GM20000 (cell line): ENCODE data around the gene MAST2.

Experiments
- DNase-seq: peaks from one replicate; pipeline ENCODE4 v3.0.0; 2012; ENCODE audit warnings: low spot score
- TF ChIP-seq, protein P1 (sequence below): IDR thresholded peaks from 2 replicates; pipeline ENCODE4 v1.5.1; 2012; ENCODE audit warnings: mild to moderate bottlenecking, control low read depth; ENCODE audit errors: extremely low read depth, missing control alignments

The MAST2 gene

DNA sequence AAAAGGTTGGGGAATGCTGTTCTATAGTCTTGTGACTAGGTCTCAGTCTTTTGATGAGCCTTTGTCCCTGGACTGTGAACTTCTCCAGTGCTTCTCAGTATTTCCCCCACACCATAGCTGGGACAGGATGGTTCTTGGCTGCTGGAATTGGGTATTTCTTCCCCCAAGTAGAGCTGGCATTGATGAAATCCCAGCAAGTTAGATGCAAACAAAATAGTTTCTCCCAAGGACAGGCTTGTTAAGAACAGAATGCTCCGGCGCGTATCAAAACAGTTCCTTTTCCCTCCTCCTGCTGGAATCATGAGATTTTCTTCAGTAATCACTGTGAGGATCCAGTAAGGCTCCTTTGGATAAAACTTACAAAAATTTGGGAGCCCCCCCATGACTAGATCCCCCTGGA is 166.5 kb downstream of the MAST2 start:
- TF ChIP-seq, protein P1, sequence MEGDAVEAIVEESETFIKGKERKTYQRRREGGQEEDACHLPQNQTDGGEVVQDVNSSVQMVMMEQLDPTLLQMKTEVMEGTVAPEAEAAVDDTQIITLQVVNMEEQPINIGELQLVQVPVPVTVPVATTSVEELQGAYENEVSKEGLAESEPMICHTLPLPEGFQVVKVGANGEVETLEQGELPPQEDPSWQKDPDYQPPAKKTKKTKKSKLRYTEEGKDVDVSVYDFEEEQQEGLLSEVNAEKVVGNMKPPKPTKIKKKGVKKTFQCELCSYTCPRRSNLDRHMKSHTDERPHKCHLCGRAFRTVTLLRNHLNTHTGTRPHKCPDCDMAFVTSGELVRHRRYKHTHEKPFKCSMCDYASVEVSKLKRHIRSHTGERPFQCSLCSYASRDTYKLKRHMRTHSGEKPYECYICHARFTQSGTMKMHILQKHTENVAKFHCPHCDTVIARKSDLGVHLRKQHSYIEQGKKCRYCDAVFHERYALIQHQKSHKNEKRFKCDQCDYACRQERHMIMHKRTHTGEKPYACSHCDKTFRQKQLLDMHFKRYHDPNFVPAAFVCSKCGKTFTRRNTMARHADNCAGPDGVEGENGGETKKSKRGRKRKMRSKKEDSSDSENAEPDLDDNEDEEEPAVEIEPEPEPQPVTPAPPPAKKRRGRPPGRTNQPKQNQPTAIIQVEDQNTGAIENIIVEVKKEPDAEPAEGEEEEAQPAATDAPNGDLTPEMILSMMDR, result no peak

DNA sequence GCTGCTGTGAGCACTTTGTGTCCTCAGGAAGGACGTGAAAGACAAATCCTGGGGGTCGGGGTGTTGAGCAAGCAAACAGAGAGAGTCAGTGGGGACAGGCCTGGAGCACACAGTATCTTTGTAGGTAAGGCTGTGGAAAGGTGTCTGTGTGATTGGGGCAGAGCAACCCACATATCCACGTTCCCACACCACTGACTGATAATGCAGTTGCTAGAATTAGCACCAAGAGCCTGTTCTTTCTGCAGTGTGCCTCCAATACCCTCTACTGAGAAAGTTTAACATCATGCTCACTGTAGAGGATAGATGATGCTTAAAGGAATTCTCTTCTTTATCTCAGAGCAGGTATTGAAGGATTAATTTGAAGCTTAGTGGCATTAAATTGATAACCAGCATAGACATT is 167.9 kb downstream of the MAST2 start:
- TF ChIP-seq, protein P1, result no peak

More for the DNA sequence above, 166.5 kb downstream of the MAST2 start:
- DNase-seq, result no peak

GRCh38 chr1:45971922-45972531 is 168.6 kb downstream of the MAST2 start:
- TF ChIP-seq, protein P1, result no peak
- DNase-seq, result no peak

More for the DNA sequence above, 167.9 kb downstream of the MAST2 start:
- no peak for DNase-seq

- TF ChIP-seq, protein P1, result no peak
- no peak for DNase-seq
Observed at GRCh38 chr1:45972621-45973020, 169.2 kb downstream of the MAST2 start.

DNA sequence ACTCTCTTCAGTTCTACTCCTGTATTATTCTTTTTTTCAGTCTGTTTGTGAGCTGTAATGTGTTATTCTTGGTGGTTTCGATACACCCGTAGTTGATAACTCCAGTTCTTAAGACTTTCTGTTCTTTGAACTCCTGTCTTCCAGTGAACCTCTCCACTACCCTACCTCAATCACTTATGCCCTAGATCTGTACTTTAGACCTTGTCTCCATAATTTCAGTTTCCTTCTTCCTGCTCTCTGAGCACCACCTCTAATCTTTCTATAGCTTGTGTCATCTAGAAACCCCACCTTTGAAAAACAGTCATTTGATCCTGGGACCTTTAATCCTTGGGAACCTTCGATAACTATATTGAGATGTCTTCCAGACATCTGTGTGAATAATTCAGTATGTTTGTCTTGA is 169.7 kb downstream of the MAST2 start:
- TF ChIP-seq, protein P1, result no peak
- no peak for DNase-seq

GRCh38 chr1:45974541-45975269 is 171.3 kb downstream of the MAST2 start:
- peak; percentile 18 for DNase-seq
- TF ChIP-seq, protein P1, result no peak

- TF ChIP-seq, protein P1, result no peak
- DNase-seq, result no peak
Observed at GRCh38 chr1:45976623-45977022, 173.2 kb downstream of the MAST2 start.
